Measurements from ENCODE around the gene DMXL2. TPM values are rescaled to one million over a fixed set of nuclear protein-coding genes. Genes with fewer than 3 reads are reported as not detected.

DMXL2 gene
- total and polyA plus RNA-seq, 9 of the 15 experiments (the other 6 are each of a cell fraction or from before 2014, with no cell fraction given) = 9.3 to 57.7 (median 30.7) TPM

GRCh38 chr15:51516291-51516690 lies 106.3 kb downstream of the DMXL2 start:
- in situ Hi-C loops (cut with MboI) (no loop called here), intact Hi-C loops (cut with micrococcal nuclease) (no loop called here)
- H4K20me1 ChIP-seq (replicated peaks; ENCODE audit: control insufficient read depth, insufficient read depth, low read length) = no peaks in the 10 kb centered on the region
- no peaks in the 10 kb centered on the region for H3K79me2 ChIP-seq (ENCODE audit: control insufficient read depth, insufficient read depth, low read length)
- no peak overlapping the region for H3K4me2 ChIP-seq (ENCODE audit: insufficient read depth, low read length)
- H3K9me3 ChIP-seq (replicated peaks; ENCODE audit: control insufficient read depth, insufficient read depth, low read depth, low read length) = no peaks in the 10 kb centered on the region
- no TSS peak for BruUV-seq (replicated peaks)
- H3K9ac ChIP-seq (ENCODE audit: insufficient read depth in 1 of 2, low read depth in 2 of 2, low read length in 2 of 2) = no peak overlapping the region
- no peak overlapping the region for H3K4me3 ChIP-seq
- no peak for DNase-seq (ENCODE audit: extremely low read depth in 1 of 4, low spot score in 3 of 4)
- no peaks in the 10 kb centered on the region for H3K9me1 ChIP-seq (ENCODE audit: control insufficient read depth, insufficient read depth, low read length)
- no peak overlapping the region for H3K27ac ChIP-seq (ENCODE audit: extremely low read depth, low read depth, low read length)
- H3K4me1 ChIP-seq (replicated peaks in 1 of 2; ENCODE audit: control insufficient read depth in 2 of 2, insufficient read depth in 2 of 2, low read length in 2 of 2) = no peaks in the 10 kb centered on the region
- ChIA-PET POLR2A (no interaction called here), CTCF (ENCODE audit: low intra/inter-chr PET ratio) (no interaction called here)
- H3K27me3 ChIP-seq (ENCODE audit: control insufficient read depth in 2 of 2, insufficient read depth in 2 of 2, low read length in 2 of 2) = no peaks in the 10 kb centered on the region
- no peak overlapping the region for H2AFZ ChIP-seq (ENCODE audit: low read depth, low read length)
- peaks cover 29% of the 10 kb centered on the region; the same call in 2 of the 3 replicates for H3K36me3 ChIP-seq (ENCODE audit: control insufficient read depth, insufficient read depth, low read length)
- no peak for FAIRE-seq
- no peak for ATAC-seq
- 64% methylated on average over 1 of the region's 1 CpG for WGBS (ENCODE audit: insufficient coverage, low coverage, missing lambda C conversion rate)
- no peak for TF ChIP-seq ZNF408 (CRISPR knock-in tag; IDR thresholded peaks at IDR 0.05; ENCODE audit: low read depth)
- no peak for TF ChIP-seq BRF1 (IDR thresholded peaks at IDR 0.05; ENCODE audit: borderline replicate concordance, extremely low read depth, insufficient read length)
- TF ChIP-seq ILK (tag; IDR thresholded peaks at IDR 0.05; ENCODE audit: borderline replicate concordance, low read depth) = no peak
- no peak for TF ChIP-seq HDAC8 (tag; IDR thresholded peaks at IDR 0.05)
- TF ChIP-seq BRF2 (IDR thresholded peaks at IDR 0.05; ENCODE audit: borderline replicate concordance, insufficient read depth, insufficient read length) = no peak
- TF ChIP-seq NCOA2 (IDR thresholded peaks at IDR 0.05; ENCODE audit: partially characterized antibody in 2 of 2) = no peak
- TF ChIP-seq MAFF (IDR thresholded peaks at IDR 0.05; ENCODE audit: low read length) = no peak
- no peak for TF ChIP-seq POLR2B (IDR thresholded peaks at IDR 0.05; ENCODE audit: low read depth, partially characterized antibody)
- TF ChIP-seq PBX2 (CRISPR knock-in tag; IDR thresholded peaks at IDR 0.05; ENCODE audit: low read depth) = no peak
- TF ChIP-seq PBX2 (tag; conservative IDR thresholded peaks at IDR 0.05; ENCODE audit: low read depth) = no peak
- TF ChIP-seq BRD9 (IDR thresholded peaks at IDR 0.05; ENCODE audit: low read depth, partially characterized antibody) = no peak
- TF ChIP-seq NKRF (IDR thresholded peaks at IDR 0.05; ENCODE audit: borderline replicate concordance) = no peak
- TF ChIP-seq TAF7 (tag; IDR thresholded peaks at IDR 0.05) = no peak
- no peak for TF ChIP-seq ZNF436 (CRISPR knock-in tag; IDR thresholded peaks at IDR 0.05)
- TF ChIP-seq KAT8 (IDR thresholded peaks at IDR 0.05; ENCODE audit: low read depth) = no peak
- TF ChIP-seq E2F5 (CRISPR knock-in tag; IDR thresholded peaks at IDR 0.05) = no peak
